Mesendoderm (in vitro differentiated cells): Measurements from ENCODE around the gene ATG2A.

Source experiments
- DNase-seq: peaks from one replicate; pipeline ENCODE4 v3.0.0; 2013
- H2AK5ac ChIP-seq: 2 replicates; pipeline ENCODE4 v1.6.1; 2013; ENCODE audit warnings: low read length, inconsistent platforms
- H2BK120ac ChIP-seq: 2 replicates; pipeline ENCODE4 v1.6.1; 2013; ENCODE audit warnings: low read depth, mild to moderate bottlenecking, low read length, moderate library complexity, mixed read lengths
- H2BK15ac ChIP-seq: replicated peaks from 2 replicates; pipeline ENCODE4 v1.6.1; 2013; ENCODE audit warnings: low read depth, mild to moderate bottlenecking, moderate library complexity
- H2BK5ac ChIP-seq: 2 replicates; pipeline ENCODE4 v1.6.1; 2013; ENCODE audit warnings: low read length, inconsistent platforms
- H3K18ac ChIP-seq: 2 replicates; pipeline ENCODE4 v1.6.1; 2013; ENCODE audit warnings: mild to moderate bottlenecking, low read length, mixed read lengths
- H3K23ac ChIP-seq: one replicate; pipeline ENCODE4 v1.6.1; 2013; ENCODE audit warnings: low read length
- H3K27ac ChIP-seq: 2 replicates; pipeline ENCODE4 v1.5.1; 2013; ENCODE audit warnings: low read depth, mild to moderate bottlenecking, inconsistent platforms, low read length, moderate library complexity
- H3K27me3 ChIP-seq: 2 replicates; pipeline ENCODE4 v1.6.1; 2013; ENCODE audit warnings: low read length, control low read depth, mild to moderate bottlenecking, inconsistent platforms; ENCODE audit not compliant: insufficient read depth, poor library complexity
- H3K36me3 ChIP-seq: 2 replicates; pipeline ENCODE4 v1.6.1; 2013; ENCODE audit warnings: low read length, inconsistent platforms; ENCODE audit not compliant: control insufficient read depth, insufficient read depth
- H3K4ac ChIP-seq: one replicate; pipeline ENCODE4 v1.6.1; 2013; ENCODE audit warnings: low read depth, mild to moderate bottlenecking, low read length, moderate library complexity
- H3K4me1 ChIP-seq: 2 replicates; pipeline ENCODE4 v1.6.1; 2013; ENCODE audit warnings: low read depth, low read length, inconsistent platforms; ENCODE audit not compliant: control insufficient read depth
- H3K4me2 ChIP-seq: 2 replicates; pipeline ENCODE4 v1.6.1; 2013; ENCODE audit warnings: low read length
- H3K4me3 ChIP-seq: 2 replicates; pipeline ENCODE4 v1.5.1; 2013; ENCODE audit warnings: mild to moderate bottlenecking, low read length
- H3K56ac ChIP-seq: one replicate; pipeline ENCODE4 v1.6.1; 2013; ENCODE audit warnings: low read length
- H3K79me1 ChIP-seq: 2 replicates; pipeline ENCODE4 v1.6.1; 2013; ENCODE audit warnings: low read length, inconsistent platforms
- H3K79me2 ChIP-seq: 2 replicates; pipeline ENCODE4 v1.6.1; 2013; ENCODE audit warnings: mild to moderate bottlenecking, low read length; ENCODE audit not compliant: control insufficient read depth, insufficient read depth
- H3K9ac ChIP-seq: 2 replicates; pipeline ENCODE4 v1.6.1; 2013; ENCODE audit warnings: low read length, inconsistent platforms
- H4K5ac ChIP-seq: one replicate; pipeline ENCODE4 v1.6.1; 2013; ENCODE audit warnings: low read length
- H4K8ac ChIP-seq: one replicate; pipeline ENCODE4 v1.6.1; 2013; ENCODE audit warnings: low read depth, mild to moderate bottlenecking, control low read depth, low read length, moderate library complexity
- WGBS: extraction: QIAGEN DNeasy Blood & Tissue Kit; methylation state at CpG from one replicate; pipeline ENCODE4 v1.1.7; 2013; ENCODE audit warnings: low lambda C conversion rate, missing lambda C conversion rate; ENCODE audit not compliant: insufficient coverage; ENCODE audit errors: extremely low coverage; 5-methylcytosine and 5-hydroxymethylcytosine counted together

ATG2A gene

DNA sequence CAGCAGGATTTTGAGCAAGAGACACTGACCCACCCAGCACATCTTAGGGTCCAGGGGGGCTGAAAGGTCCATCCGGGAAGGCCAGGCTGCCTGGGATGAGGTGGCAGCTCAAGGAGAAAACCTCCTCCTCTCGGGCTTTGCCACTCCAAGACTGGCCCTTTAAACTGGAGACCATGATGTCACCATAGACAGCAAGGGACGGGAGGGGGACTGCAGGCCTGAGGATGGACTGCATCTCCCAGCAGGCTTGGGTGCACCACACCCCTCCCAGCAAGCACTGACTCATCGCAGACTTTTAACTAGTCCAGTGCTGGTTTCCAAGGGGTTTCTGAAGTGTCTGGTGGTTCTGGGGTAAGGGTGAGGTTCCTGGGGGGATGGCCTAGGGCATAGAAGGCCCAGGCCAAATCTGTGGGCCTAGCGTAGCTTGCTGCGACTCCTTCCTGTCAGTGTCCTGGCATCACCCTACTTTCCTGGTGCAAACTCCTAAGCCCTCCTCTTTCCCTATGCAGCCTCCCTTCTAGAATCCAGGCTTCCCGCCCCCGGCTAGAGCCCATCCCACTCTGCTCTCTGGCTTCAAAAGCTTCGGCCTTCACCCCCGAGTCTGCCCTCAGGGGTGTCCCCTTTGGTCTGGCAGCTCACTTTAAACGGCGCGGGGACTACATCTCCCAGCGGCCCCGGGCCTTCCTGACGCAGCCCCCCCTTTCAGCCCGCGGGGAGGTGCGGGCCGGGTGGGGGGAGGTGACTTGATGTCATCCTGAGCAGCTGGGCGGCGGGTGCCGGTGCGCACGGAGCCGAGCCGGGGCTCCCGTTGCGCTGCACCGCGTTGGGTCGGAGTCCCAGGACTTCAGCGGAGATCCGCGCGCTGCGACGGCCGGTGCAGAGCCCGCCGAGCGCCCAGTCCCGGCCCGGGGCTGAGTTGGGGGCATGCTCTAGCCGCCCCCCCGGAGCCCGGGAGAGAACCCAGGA lies 7.2 kb upstream of the ATG2A start, which contains the start of gene PPP2R5B:
Gene PPP2R5B, plus strand, starts transcription at position 746 of the 966 bp plus-strand sequence. CDS start 1,046 bp downstream, outside the sequence.
- H3K4ac ChIP-seq, result peak within 1 kb of the TSS; percentile 19
- H3K4me2 ChIP-seq, result peak within 1 kb of the TSS; percentile 96
- H2BK5ac ChIP-seq, result peak within 1 kb of the TSS; percentile 93
- no peak within 1 kb of the TSS for H2BK15ac ChIP-seq
- H3K27me3 ChIP-seq, result no peaks in the 10 kb centered on the region
- peak within 1 kb of the TSS; percentile 91 for H3K56ac ChIP-seq
- H3K9ac ChIP-seq, result peak within 1 kb of the TSS; percentile 82
- no peaks in the 10 kb centered on the region for H3K79me2 ChIP-seq
- peak within 1 kb of the TSS; percentile 34 for H3K18ac ChIP-seq
- no CpG with 5 or more reads among the region's 47 CpGs for WGBS
- no peak within 1 kb of the TSS for H2BK120ac ChIP-seq
- H3K23ac ChIP-seq, result no peak within 1 kb of the TSS
- no peaks in the 10 kb centered on the region for H3K36me3 ChIP-seq
- no peaks in the 10 kb centered on the region for H3K79me1 ChIP-seq
- no peaks in the 10 kb centered on the region for H3K4me1 ChIP-seq
- peak within 1 kb of the TSS; percentile 54 for H3K4me3 ChIP-seq
- H3K27ac ChIP-seq, result no peak within 1 kb of the TSS
- peak; percentile 96 for DNase-seq
- no peak within 1 kb of the TSS for H4K5ac ChIP-seq
- H2AK5ac ChIP-seq, result no peak within 1 kb of the TSS
- H4K8ac ChIP-seq, result no peak within 1 kb of the TSS

DNA sequence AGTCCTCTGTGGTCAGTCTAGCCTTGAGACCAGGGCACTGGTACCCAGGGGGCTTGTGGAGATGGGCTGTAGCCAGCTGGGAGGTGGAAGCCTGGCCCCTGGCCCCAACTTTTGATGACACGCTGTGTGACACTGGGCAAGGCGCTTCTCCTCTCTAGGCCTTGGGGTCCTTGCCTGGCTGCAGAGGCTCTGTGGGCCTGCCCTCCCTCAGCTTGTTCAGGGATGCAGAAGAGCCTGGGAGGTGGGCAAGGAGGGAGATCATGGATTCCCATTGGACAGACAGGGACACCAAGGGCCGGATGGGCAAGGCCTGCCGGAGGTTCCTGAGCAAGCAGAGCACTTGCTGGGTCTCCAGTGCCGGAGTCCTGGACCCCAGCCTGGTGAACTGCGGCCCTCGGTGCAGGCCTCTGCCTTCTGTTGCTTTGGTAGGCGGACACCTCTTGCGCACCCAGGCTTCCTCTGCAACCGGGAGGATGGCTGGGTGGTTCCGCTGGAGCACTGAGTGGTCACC lies 6.2 kb upstream of the ATG2A start:
- no peak overlapping the region for H2BK5ac ChIP-seq
- H3K27me3 ChIP-seq, result no peaks in the 10 kb centered on the region
- H2BK15ac ChIP-seq, result no peak overlapping the region
- H4K8ac ChIP-seq, result no peak overlapping the region
- WGBS, result no CpG with 5 or more reads among the region's 11 CpGs
- H3K56ac ChIP-seq, result peak overlapping the region; percentile 29
- no peak overlapping the region for H3K4me3 ChIP-seq
- DNase-seq, result no peak
- no peaks in the 10 kb centered on the region for H3K79me1 ChIP-seq
- H2BK120ac ChIP-seq, result no peak overlapping the region
- no peak overlapping the region for H3K4me2 ChIP-seq
- no peak overlapping the region for H2AK5ac ChIP-seq
- no peak overlapping the region for H3K9ac ChIP-seq
- H3K23ac ChIP-seq, result no peak overlapping the region
- H3K18ac ChIP-seq, result no peak overlapping the region
- H3K79me2 ChIP-seq, result no peaks in the 10 kb centered on the region
- H3K4me1 ChIP-seq, result no peaks in the 10 kb centered on the region
- H3K4ac ChIP-seq, result no peak overlapping the region
- no peak overlapping the region for H4K5ac ChIP-seq
- H3K36me3 ChIP-seq, result no peaks in the 10 kb centered on the region
- no peak overlapping the region for H3K27ac ChIP-seq

DNA sequence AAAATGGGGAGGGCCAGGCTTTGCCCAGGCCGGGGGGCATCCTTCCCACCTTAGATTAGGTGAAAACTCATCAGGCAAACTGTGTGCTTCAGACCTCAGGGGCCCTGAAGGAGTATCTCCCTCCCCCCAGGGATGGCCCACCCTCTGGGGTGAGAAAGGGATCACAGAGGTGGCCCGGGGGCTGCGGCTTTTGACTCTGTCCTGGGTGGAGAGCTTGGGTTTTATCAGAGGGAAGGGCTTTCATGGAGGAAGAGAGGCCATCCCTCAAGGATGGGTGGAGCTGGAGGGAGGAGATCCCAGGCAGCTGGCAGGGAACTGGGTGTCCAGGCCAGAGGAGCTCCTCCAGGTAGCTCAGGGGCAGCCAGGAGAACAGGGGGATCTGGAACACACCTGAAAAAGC lies 4.4 kb upstream of the ATG2A start:
- Histone ChIP-seq H2BK5ac (no peak overlapping the region), H3K27me3 (no peaks in the 10 kb centered on the region), H2BK120ac (no peak overlapping the region), H3K18ac (no peak overlapping the region), H2AK5ac (no peak overlapping the region), H3K9ac (no peak overlapping the region), H3K79me2 (no peaks in the 10 kb centered on the region), H4K8ac (no peak overlapping the region), H3K4ac (no peak overlapping the region), H3K4me2 (no peak overlapping the region), H3K4me1 (no peaks in the 10 kb centered on the region), H4K5ac (no peak overlapping the region), H2BK15ac (no peak overlapping the region), H3K23ac (no peak overlapping the region), H3K27ac (no peak overlapping the region), H3K4me3 (no peak overlapping the region), H3K79me1 (peaks cover under 1% of the 10 kb centered on the region), H3K36me3 (no peaks in the 10 kb centered on the region), H3K56ac (no peak overlapping the region)
- DNase-seq, result no peak
- no CpG with 5 or more reads among the region's 3 CpGs for WGBS

DNA sequence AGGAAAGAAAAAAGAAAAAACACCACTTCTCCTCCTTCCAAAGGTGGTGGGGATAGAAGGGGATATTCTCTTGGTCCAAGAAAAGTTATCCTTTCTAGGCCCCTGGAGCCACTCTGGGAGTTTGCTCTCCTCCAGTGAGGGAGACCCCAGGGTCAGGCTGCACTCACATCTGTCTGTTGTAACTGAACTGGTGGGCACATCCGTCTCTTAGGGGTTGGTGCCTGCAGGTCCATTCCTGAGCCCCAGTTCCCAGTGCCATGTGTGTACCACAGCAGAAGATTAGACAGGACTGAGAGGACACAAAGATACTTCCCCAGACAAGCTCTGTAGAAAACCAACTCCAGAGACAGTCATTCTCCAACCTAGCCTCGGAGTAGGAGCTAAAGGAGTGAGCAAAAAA lies 3.1 kb upstream of the ATG2A start:
- Histone ChIP-seq H3K9ac (no peak overlapping the region), H3K56ac (no peak overlapping the region), H4K5ac (no peak overlapping the region), H3K4me2 (no peak overlapping the region), H2AK5ac (no peak overlapping the region), H2BK120ac (no peak overlapping the region), H4K8ac (no peak overlapping the region), H3K27ac (no peak overlapping the region), H2BK15ac (no peak overlapping the region), H3K36me3 (no peaks in the 10 kb centered on the region), H3K79me1 (peaks cover 2% of the 10 kb centered on the region), H3K4me1 (no peaks in the 10 kb centered on the region), H2BK5ac (no peak overlapping the region), H3K18ac (no peak overlapping the region), H3K4me3 (no peak overlapping the region), H3K27me3 (no peaks in the 10 kb centered on the region), H3K23ac (no peak overlapping the region), H3K4ac (no peak overlapping the region), H3K79me2 (no peaks in the 10 kb centered on the region)
- WGBS, result no CpG with 5 or more reads among the region's 2 CpGs
- DNase-seq, result no peak

DNA sequence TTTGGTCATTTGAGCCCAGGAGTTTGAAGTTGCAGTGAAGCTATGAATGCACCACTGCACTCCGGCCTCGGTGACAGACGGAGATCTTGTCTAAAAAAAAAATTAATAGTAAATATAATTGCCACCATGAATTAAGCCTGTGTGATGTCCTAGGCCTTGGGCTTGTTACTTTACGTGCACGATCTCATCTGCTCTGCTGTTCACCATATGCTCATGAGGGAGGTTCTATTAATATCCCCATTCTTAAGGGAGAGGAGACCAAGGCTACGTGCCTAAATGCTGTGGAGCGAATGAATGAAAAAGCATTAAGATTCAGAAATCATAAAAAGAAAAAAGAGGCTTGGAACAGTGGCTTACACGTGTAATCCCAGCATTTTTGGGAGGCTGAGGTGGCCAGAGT lies 2.6 kb upstream of the ATG2A start:
- no peak overlapping the region for H2AK5ac ChIP-seq
- H3K27me3 ChIP-seq, result no peaks in the 10 kb centered on the region
- H3K79me1 ChIP-seq, result peaks cover 2% of the 10 kb centered on the region
- H3K27ac ChIP-seq, result no peak overlapping the region
- H3K4me2 ChIP-seq, result no peak overlapping the region
- no peak overlapping the region for H3K4ac ChIP-seq
- no peak overlapping the region for H2BK15ac ChIP-seq
- H4K5ac ChIP-seq, result no peak overlapping the region
- H2BK5ac ChIP-seq, result no peak overlapping the region
- no CpG with 5 or more reads among the region's 8 CpGs for WGBS
- H3K36me3 ChIP-seq, result no peaks in the 10 kb centered on the region
- no peaks in the 10 kb centered on the region for H3K4me1 ChIP-seq
- no peak overlapping the region for H3K56ac ChIP-seq
- H3K4me3 ChIP-seq, result no peak overlapping the region
- no peak for DNase-seq
- H3K9ac ChIP-seq, result no peak overlapping the region
- H3K23ac ChIP-seq, result no peak overlapping the region
- H4K8ac ChIP-seq, result no peak overlapping the region
- H3K18ac ChIP-seq, result no peak overlapping the region
- no peak overlapping the region for H2BK120ac ChIP-seq
- H3K79me2 ChIP-seq, result no peaks in the 10 kb centered on the region
